HG03159 (cell line): ENCODE data around the gene MARK1.

ENCODE experiments used
- ATAC-seq: cut with Tn5 transposase; IDR thresholded peaks from one replicate; pipeline ENCODE4 v1.9.1; 2021; ENCODE audit warnings: mild to moderate bottlenecking, moderate library complexity; ENCODE audit not compliant: unreplicated experiment

Gene MARK1

GRCh38 chr1:220528679-220529501 lies 954 bp downstream of the MARK1 start:
- ATAC-seq, result no peak

- ATAC-seq, result no peak
Measured at GRCh38 chr1:220529521-220530020, 1.6 kb downstream of the MARK1 start.

- no peak for ATAC-seq
Measured at GRCh38 chr1:220533504-220534109, 5.7 kb downstream of the MARK1 start.

GRCh38 chr1:220544901-220545303 lies 17.0 kb downstream of the MARK1 start:
- no peak for ATAC-seq

GRCh38 chr1:220550811-220551399 lies 23.0 kb downstream of the MARK1 start:
- no peak for ATAC-seq

- no peak for ATAC-seq
Measured at GRCh38 chr1:220551718-220552117, 23.8 kb downstream of the MARK1 start.

GRCh38 chr1:220552672-220553260 lies 24.8 kb downstream of the MARK1 start:
- no peak for ATAC-seq

- ATAC-seq, result no peak
Measured at GRCh38 chr1:220556641-220557040, 28.7 kb downstream of the MARK1 start.

GRCh38 chr1:220563564-220563963 lies 35.6 kb downstream of the MARK1 start:
- no peak for ATAC-seq

GRCh38 chr1:220564216-220564615 lies 36.3 kb downstream of the MARK1 start:
- ATAC-seq, result no peak

- no peak for ATAC-seq
Measured at GRCh38 chr1:220565670-220566069, 37.7 kb downstream of the MARK1 start.

- ATAC-seq, result no peak
Measured at GRCh38 chr1:220566869-220567268, 38.9 kb downstream of the MARK1 start.

- ATAC-seq, result no peak
Measured at GRCh38 chr1:220572416-220572815, 44.5 kb downstream of the MARK1 start.

- no peak for ATAC-seq
Measured at GRCh38 chr1:220573836-220574235, 45.9 kb downstream of the MARK1 start.

GRCh38 chr1:220575718-220576497 lies 48.0 kb downstream of the MARK1 start:
- no peak for ATAC-seq

GRCh38 chr1:220577926-220578325 lies 50.0 kb downstream of the MARK1 start:
- no peak for ATAC-seq

- ATAC-seq, result no peak
Measured at GRCh38 chr1:220579317-220579716, 51.4 kb downstream of the MARK1 start.

GRCh38 chr1:220592714-220593113 lies 64.8 kb downstream of the MARK1 start:
- no peak for ATAC-seq

GRCh38 chr1:220594356-220594755 lies 66.4 kb downstream of the MARK1 start:
- no peak for ATAC-seq

- no peak for ATAC-seq
Measured at GRCh38 chr1:220595179-220595578, 67.2 kb downstream of the MARK1 start.

- no peak for ATAC-seq
Measured at GRCh38 chr1:220604926-220605325, 77.0 kb downstream of the MARK1 start.
